H1 (cell line): Measurements from ENCODE around the gene CNIH4. TPM values are rescaled to one million over a fixed set of nuclear protein-coding genes. Genes with fewer than 3 reads are reported as not detected.

ENCODE experiments used
- CTCF ChIA-PET: fragments of 300-600 bp; sonication (Branson Sonifier 250); formaldehyde crosslinking; loops from one replicate; lab custom pipeline; 2021; ENCODE audit not compliant: partially characterized antibody; lab: Charles Lee
- POLR2A ChIA-PET: fragments of 300-600 bp; sonication (Branson Sonifier 250); formaldehyde crosslinking; loops from one replicate; lab custom pipeline; 2021; ENCODE audit warnings: inconsistent platforms; ENCODE audit not compliant: partially characterized antibody; lab: Charles Lee
- DNase-seq, 2 experiments: peaks; one replicate each; pipeline versions ENCODE4 v3.0.0 to v3.0.0-alpha.2; 2010 to 2022; ENCODE audit warnings: low spot score in 2 of 2, low read depth in 1 of 2, mixed read lengths in 1 of 2
- FAIRE-seq: peaks from 2 replicates; lab custom pipeline; 2011; peaks lifted over from hg19 to GRCh38; lab: Jason Lieb, UNC
- H2AFZ ChIP-seq: 2 replicates; pipeline ENCODE4 v1.8.1; 2012; ENCODE audit warnings: low read length, inconsistent platforms
- H2AK5ac ChIP-seq: 2 replicates; pipeline ENCODE4 v1.6.1; 2013; ENCODE audit warnings: low read depth, low read length
- H2BK120ac ChIP-seq: replicated peaks from 2 replicates; pipeline ENCODE3; 2013; ENCODE audit warnings: low read depth, low read length, inconsistent platforms
- H2BK12ac ChIP-seq: 2 replicates; pipeline ENCODE4 v1.6.1; 2013; ENCODE audit warnings: low read depth, low read length
- H2BK15ac ChIP-seq: 2 replicates; pipeline ENCODE4 v1.6.1; 2013; ENCODE audit warnings: low read length
- H2BK20ac ChIP-seq: 2 replicates; pipeline ENCODE4 v1.6.1; 2013; ENCODE audit warnings: low read length
- H2BK5ac ChIP-seq: 2 replicates; pipeline ENCODE4 v1.6.1; 2013; ENCODE audit warnings: low read depth, low read length
- H3K14ac ChIP-seq: 2 replicates; pipeline ENCODE4 v1.6.1; 2013; ENCODE audit warnings: inconsistent platforms; ENCODE audit not compliant: insufficient read length
- H3K18ac ChIP-seq: 2 replicates; pipeline ENCODE4 v1.6.1; 2013; ENCODE audit warnings: low read length; ENCODE audit errors: extremely low read depth
- H3K23ac ChIP-seq: 2 replicates; pipeline ENCODE4 v1.6.1; 2013; ENCODE audit warnings: inconsistent platforms; ENCODE audit not compliant: insufficient read length
- H3K23me2 ChIP-seq: 2 replicates; pipeline ENCODE4 v1.6.1; 2013; ENCODE audit warnings: low read depth, low read length
- H3K27ac ChIP-seq: 2 replicates; pipeline ENCODE4 v1.6.1; 2011; ENCODE audit warnings: low read depth, low read length, inconsistent platforms
- H3K27me3 ChIP-seq, 4 experiments: replicated peaks in 1 of 4; 1 replicate in 1 of 4; 2 replicates in 3 of 4; pipeline versions ENCODE4 v1.6.1 to v1.8.1; 2011 to 2013; ENCODE audit warnings: low read length in 3 of 4, mild to moderate bottlenecking in 3 of 4, inconsistent platforms in 2 of 4, mixed read lengths in 2 of 4, moderate library complexity in 1 of 4; ENCODE audit not compliant: control insufficient read depth in 3 of 4, insufficient read depth in 3 of 4; ENCODE audit errors: extremely low read depth in 1 of 4
- H3K36me3 ChIP-seq, 4 experiments: 2 replicates each; pipeline versions ENCODE4 v1.6.1 to v1.8.1; 2011 to 2013; ENCODE audit warnings: mild to moderate bottlenecking in 4 of 4, low read length in 3 of 4, moderate library complexity in 2 of 4, control low read depth in 1 of 4, inconsistent platforms in 1 of 4; ENCODE audit not compliant: insufficient read depth in 4 of 4, control insufficient read depth in 2 of 4
- H3K4ac ChIP-seq: replicated peaks from 2 replicates; pipeline ENCODE3; 2013; ENCODE audit warnings: low read length, low read depth, mixed read lengths, inconsistent platforms; ENCODE audit not compliant: insufficient read length
- H3K4me1 ChIP-seq, 4 experiments: replicated peaks in 1 of 4; 1 replicate in 1 of 4; 2 replicates in 3 of 4; pipeline versions ENCODE4 v1.6.1 to v1.8.1; 2011 to 2013; ENCODE audit warnings: low read length in 3 of 4, inconsistent platforms in 2 of 4, mixed read lengths in 1 of 4; ENCODE audit not compliant: insufficient read depth in 4 of 4, control insufficient read depth in 3 of 4
- H3K4me2 ChIP-seq, 2 experiments: 2 replicates each; pipeline versions ENCODE4 v1.6.1 to v1.8.1; 2011 to 2013; ENCODE audit warnings: low read depth in 2 of 2, low read length in 2 of 2, control low read depth in 1 of 2, inconsistent platforms in 1 of 2, mild to moderate bottlenecking in 1 of 2; ENCODE audit not compliant: insufficient read depth in 1 of 2
- H3K4me3 ChIP-seq, 4 experiments: fragments of 200-600, 300-600 bp in 1 of 4; sonication (generic), shearing (Covaris generic), sonication (Bioruptor Twin) in 1 of 4; 2 replicates each; pipeline versions ENCODE4 v1.5.1 to v1.8.1; 2011 to 2016; ENCODE audit warnings: low read length in 4 of 4, low read depth in 3 of 4, control low read depth in 2 of 4, inconsistent platforms in 2 of 4, mild to moderate bottlenecking in 2 of 4, mixed read lengths in 1 of 4, moderate library complexity in 1 of 4; ENCODE audit not compliant: insufficient read depth in 2 of 4; ENCODE audit errors: extremely low read depth in 1 of 4
- H3K56ac ChIP-seq: replicated peaks from 2 replicates; pipeline ENCODE3; 2013; ENCODE audit warnings: low read depth, mild to moderate bottlenecking, mixed read lengths, low read length, inconsistent platforms; ENCODE audit not compliant: insufficient read length
- H3K79me1 ChIP-seq: 2 replicates; pipeline ENCODE4 v1.6.1; 2013; ENCODE audit warnings: low read depth, low read length, control low read depth
- H3K79me2 ChIP-seq, 2 experiments: 2 replicates each; pipeline versions ENCODE4 v1.6.1 to v1.8.1; 2012 to 2013; ENCODE audit warnings: low read length in 2 of 2, mild to moderate bottlenecking in 2 of 2, inconsistent platforms in 1 of 2; ENCODE audit not compliant: insufficient read depth in 2 of 2, control insufficient read depth in 1 of 2
- H3K9ac ChIP-seq, 4 experiments: replicated peaks in 1 of 4; 1 replicate in 1 of 4; 2 replicates in 3 of 4; pipeline versions ENCODE4 v1.6.1 to v1.8.1; 2011 to 2013; ENCODE audit warnings: low read depth in 3 of 4, low read length in 3 of 4, control low read depth in 2 of 4, mild to moderate bottlenecking in 2 of 4, moderate library complexity in 2 of 4, inconsistent platforms in 1 of 4; ENCODE audit errors: extremely low read depth in 1 of 4
- H3K9me3 ChIP-seq, 2 experiments: 2 replicates each; pipeline versions ENCODE4 v1.6.1 to v1.8.1; 2012 to 2013; ENCODE audit warnings: mild to moderate bottlenecking in 2 of 2, moderate library complexity in 2 of 2, control low read depth in 1 of 2, inconsistent platforms in 1 of 2, low read depth in 1 of 2, low read length in 1 of 2, mixed read lengths in 1 of 2; ENCODE audit not compliant: insufficient read depth in 2 of 2
- H4K20me1 ChIP-seq, 2 experiments: replicated peaks in 1 of 2; 2 replicates each; pipeline versions ENCODE3 to v1.8.1; 2011 to 2013; ENCODE audit warnings: inconsistent platforms in 2 of 2, low read length in 2 of 2, mild to moderate bottlenecking in 1 of 2; ENCODE audit not compliant: insufficient read depth in 2 of 2, control insufficient read depth in 1 of 2
- H4K5ac ChIP-seq: 2 replicates; pipeline ENCODE4 v1.6.1; 2013; ENCODE audit warnings: low read length, low read depth, mixed read lengths, inconsistent platforms; ENCODE audit not compliant: insufficient read length
- H4K8ac ChIP-seq: 2 replicates; pipeline ENCODE4 v1.8.0; 2013; ENCODE audit warnings: mild to moderate bottlenecking, moderate library complexity, low read length, inconsistent platforms; ENCODE audit not compliant: insufficient read depth; ENCODE audit errors: extremely low read depth
- H4K91ac ChIP-seq: replicated peaks from 2 replicates; pipeline ENCODE3; 2013; ENCODE audit warnings: low read length, mixed read lengths, inconsistent platforms; ENCODE audit not compliant: insufficient read length
- NRF1 ChIP-seq: IDR thresholded peaks from 2 replicates; pipeline ENCODE4 v1.6.1; 2011; ENCODE audit warnings: mild to moderate bottlenecking, low read depth, low read length, improper control_type of control experiment
- TEAD4 ChIP-seq: IDR thresholded peaks from 2 replicates; pipeline ENCODE4 v1.6.1; 2012; ENCODE audit warnings: low read depth, low read length, inconsistent platforms, mixed read lengths
- WGBS, 2 experiments: shearing (Covaris generic) in 1 of 2; methylation state at CpG; one replicate each; pipeline versions ENCODE4 v1.1.6 to v1.1.7; 2013 to 2015; ENCODE audit warnings: low lambda C conversion rate in 2 of 2, mixed read lengths in 2 of 2, inconsistent platforms in 1 of 2, low coverage in 1 of 2, missing lambda C conversion rate in 1 of 2; ENCODE audit not compliant: insufficient replicate concordance in 2 of 2, insufficient coverage in 1 of 2, insufficient read length in 1 of 2; ENCODE audit errors: extremely low coverage in 1 of 2, missing lambda C conversion rate in 1 of 2; 5-methylcytosine and 5-hydroxymethylcytosine counted together
- polyA plus RNA-seq, 7 experiments: library from polyadenylated mRNA; depleted of rRNA in 3 of 7; stranded (reverse) in 5 of 7; unstranded in 2 of 7; fragments of >200 nt in 5 of 7; fragments of 200-250 nt in 2 of 7; gene quantifications; 1 replicate in 5 of 7; 2 replicates in 1 of 7; 4 replicates in 1 of 7; pipeline versions ENCODE4 v1.2.1 to v1.2.3, GENCODE V29; 2011 to 2013; ENCODE audit warnings: missing spikeins in 2 of 7, mixed read lengths in 2 of 7
- total RNA-seq: library from RNA; stranded (reverse); fragmentation: NEBNext Ultra II Directional; extraction: Animal tissue kit (Norgen Biotek cat#: 25700); gene quantifications from 2 replicates; pipeline ENCODE4 v1.2.1, GENCODE V29; 2021

Gene CNIH4
- total and polyA plus RNA-seq, 2 of the 8 experiments (the other 6 are each of a cell fraction or from before 2014, with no cell fraction given), result 76.2 to 151 TPM

GRCh38 chr1:224392411-224393249 lies 36.0 kb downstream of the CNIH4 start:
- H4K8ac ChIP-seq, result no peak overlapping the region
- no peak overlapping the region for H2BK20ac ChIP-seq
- H3K27me3 ChIP-seq, result no peaks in the 10 kb centered on the region
- TF ChIP-seq NRF1 (no peak), TEAD4 (no peak)
- H4K20me1 ChIP-seq, result no peaks in the 10 kb centered on the region
- POLR2A ChIA-PET, result interaction anchor here (1.0 kb wide), 1 partner anchor 24 kb away, joined by 3 read pairs; no protein-coding TSS in a partner anchor
- WGBS, 2 experiments, result 95% methylated on average over 4 of the region's 4 CpGs; no CpG with 5 or more reads in 1 of the 2 experiments
- no peaks in the 10 kb centered on the region for H3K4me1 ChIP-seq
- FAIRE-seq, result no peak
- no peaks in the 10 kb centered on the region for H3K9me3 ChIP-seq
- no peak overlapping the region for H3K9ac ChIP-seq
- no peak overlapping the region for H3K18ac ChIP-seq
- H3K4me3 ChIP-seq, result no peak overlapping the region
- H2BK120ac ChIP-seq, result no peak overlapping the region
- peaks cover 8 to 94% (median 59%) of the 10 kb centered on the region in 4 experiments for H3K36me3 ChIP-seq
- no peak overlapping the region for H4K91ac ChIP-seq
- no peak overlapping the region for H2AK5ac ChIP-seq
- no peak for DNase-seq
- no peak overlapping the region for H2BK15ac ChIP-seq
- H3K79me1 ChIP-seq, result no peaks in the 10 kb centered on the region
- H3K14ac ChIP-seq, result no peak overlapping the region
- no peaks in the 10 kb centered on the region for H3K79me2 ChIP-seq
- no peak overlapping the region for H2AFZ ChIP-seq
- CTCF ChIA-PET, result no interaction called here
- no peak overlapping the region for H2BK5ac ChIP-seq
- no peak overlapping the region for H3K4me2 ChIP-seq
- no peak overlapping the region for H3K23ac ChIP-seq
- H3K4ac ChIP-seq, result no peak overlapping the region
- H2BK12ac ChIP-seq, result no peak overlapping the region
- no peaks in the 10 kb centered on the region for H3K23me2 ChIP-seq
- H3K27ac ChIP-seq, result no peak overlapping the region
- no peak overlapping the region for H4K5ac ChIP-seq
- no peak overlapping the region for H3K56ac ChIP-seq
